Loucy (cell line): ENCODE measurements around the gene STPG1.

Experiments
- H2AFZ ChIP-seq: fragments of 200-600 bp; sonication (generic); 2 replicates; pipeline ENCODE4 v1.6.0; 2016; ENCODE audit warnings: antibody characterized with exemption, mild to moderate bottlenecking, low read length, moderate library complexity
- H3F3A ChIP-seq: fragments of 200-600 bp; 2 replicates; pipeline ENCODE4 v1.6.0; 2016; ENCODE audit warnings: antibody characterized with exemption, low read depth, mild to moderate bottlenecking
- H3K27me3 ChIP-seq: fragments of 200-600 bp; sonication (generic); 2 replicates; pipeline ENCODE4 v1.6.1; 2014; ENCODE audit warnings: low read length, mild to moderate bottlenecking; ENCODE audit not compliant: insufficient read depth, poor library complexity, severe bottlenecking
- H3K36me3 ChIP-seq: fragments of 200-600 bp; sonication (generic); 2 replicates; pipeline ENCODE4 v1.6.1; 2016; ENCODE audit warnings: low read length; ENCODE audit not compliant: insufficient read depth
- H3K4me1 ChIP-seq: fragments of 200-600 bp; sonication (generic); 2 replicates; pipeline ENCODE4 v1.5.1; 2014; ENCODE audit warnings: low read length, mild to moderate bottlenecking; ENCODE audit not compliant: insufficient read depth, poor library complexity, severe bottlenecking
- H3K4me2 ChIP-seq: fragments of 200-600 bp; sonication (generic); 2 replicates; pipeline ENCODE4 v1.6.0; 2014; ENCODE audit warnings: antibody characterized with exemption, low read length, low read depth, mild to moderate bottlenecking; ENCODE audit not compliant: poor library complexity, severe bottlenecking
- H3K4me3 ChIP-seq: fragments of 200-600 bp; sonication (generic); 2 replicates; pipeline ENCODE4 v1.5.1; 2014; ENCODE audit warnings: low read length, mild to moderate bottlenecking, mixed read lengths; ENCODE audit not compliant: poor library complexity, severe bottlenecking
- H3K79me2 ChIP-seq: fragments of 200-600 bp; sonication (generic); 2 replicates; pipeline ENCODE4 v1.6.1; 2014; ENCODE audit warnings: low read length; ENCODE audit not compliant: insufficient read depth
- H3K9ac ChIP-seq: fragments of 200-600 bp; sonication (generic); 2 replicates; pipeline ENCODE4 v1.6.0; 2014; ENCODE audit warnings: mild to moderate bottlenecking, low read depth, low read length, moderate library complexity; ENCODE audit not compliant: poor library complexity, severe bottlenecking
- H3K9me2 ChIP-seq: fragments of 200-600 bp; sonication (generic); replicated peaks from 2 replicates; pipeline ENCODE4 v1.6.1; 2016; ENCODE audit warnings: low read depth, low read length, mixed read lengths
- H3K9me3 ChIP-seq: fragments of 200-600 bp; sonication (generic); 2 replicates; pipeline ENCODE4 v1.6.1; 2014; ENCODE audit warnings: mild to moderate bottlenecking, antibody characterized with exemption, low read length, low read depth; ENCODE audit not compliant: insufficient read depth
- H4K20me1 ChIP-seq: fragments of 200-600 bp; sonication (generic); 2 replicates; pipeline ENCODE4 v1.6.0; 2014; ENCODE audit warnings: antibody characterized with exemption, low read length, mild to moderate bottlenecking; ENCODE audit not compliant: insufficient read depth, poor library complexity, severe bottlenecking
- CTCF ChIP-seq: fragments of 200-600 bp; sonication (generic); conservative IDR thresholded peaks from 2 replicates; pipeline ENCODE4 v1.5.1; 2014; ENCODE audit warnings: mild to moderate bottlenecking, antibody characterized with exemption, low read length
- EZH2phosphoT487 ChIP-seq: fragments of 200-600 bp; IDR thresholded peaks from 2 replicates; pipeline ENCODE4 v1.6.1; 2018; ENCODE audit warnings: antibody characterized with exemption, mild to moderate bottlenecking, moderate library complexity, borderline replicate concordance

Gene STPG1

GRCh38 chr1:24411963-24412362, 1.6 kb downstream of the STPG1 start:
- no peaks in the 10 kb centered on the region for H3K9me2 ChIP-seq
- H3K27me3 ChIP-seq, result no peaks in the 10 kb centered on the region
- H2AFZ ChIP-seq, result no peak overlapping the region
- no peak overlapping the region for H3K4me3 ChIP-seq
- no peak overlapping the region for H3K9ac ChIP-seq
- TF ChIP-seq CTCF (no peak), EZH2phosphoT487 (no peak)
- H3K9me3 ChIP-seq, result peaks cover 8% of the 10 kb centered on the region; the same call in 1 of the 2 replicates
- peaks cover 9% of the 10 kb centered on the region; the same call in 1 of the 2 replicates for H3K79me2 ChIP-seq
- H4K20me1 ChIP-seq, result no peaks in the 10 kb centered on the region
- H3F3A ChIP-seq, result no peaks in the 10 kb centered on the region
- no peaks in the 10 kb centered on the region for H3K36me3 ChIP-seq
- peak overlapping the region; percentile 82 for H3K4me2 ChIP-seq
- peaks cover 29% of the 10 kb centered on the region for H3K4me1 ChIP-seq

- Histone ChIP-seq H3K79me2 (no peaks in the 10 kb centered on the region), H3K4me3 (no peak overlapping the region), H4K20me1 (no peaks in the 10 kb centered on the region), H3K36me3 (no peaks in the 10 kb centered on the region), H3K27me3 (no peaks in the 10 kb centered on the region), H3K4me1 (peaks cover 19% of the 10 kb centered on the region), H3K9me2 (no peaks in the 10 kb centered on the region), H3K9me3 (peaks cover 8% of the 10 kb centered on the region; the same call in 1 of the 2 replicates), H3K9ac (no peak overlapping the region), H3K4me2 (no peak overlapping the region), H2AFZ (no peak overlapping the region), H3F3A (no peaks in the 10 kb centered on the region)
- no peak for TF ChIP-seq EZH2phosphoT487
- no peak for TF ChIP-seq CTCF
These were observed 2.8 kb downstream of the STPG1 start for GRCh38 chr1:24410750-24411149.

- Histone ChIP-seq H3K79me2 (no peaks in the 10 kb centered on the region), H3F3A (no peaks in the 10 kb centered on the region), H3K9ac (no peak overlapping the region), H3K4me1 (peaks cover 19% of the 10 kb centered on the region), H3K36me3 (no peaks in the 10 kb centered on the region), H3K4me2 (no peak overlapping the region), H3K4me3 (no peak overlapping the region), H3K9me3 (peaks cover 8% of the 10 kb centered on the region; the same call in 1 of the 2 replicates), H3K9me2 (no peaks in the 10 kb centered on the region), H4K20me1 (no peaks in the 10 kb centered on the region), H3K27me3 (no peaks in the 10 kb centered on the region), H2AFZ (no peak overlapping the region)
- no peak for TF ChIP-seq CTCF
- TF ChIP-seq EZH2phosphoT487, result no peak
These were observed 4.0 kb downstream of the STPG1 start for GRCh38 chr1:24409535-24409934.
